GM12878 (cell line): ENCODE results near the gene SHROOM4.

Experiments used
- CBX5 ChIP-seq: sonication (generic); IDR thresholded peaks from 2 replicates; pipeline ENCODE4 v1.6.1; 2016; ENCODE audit warnings: low read depth, moderate library complexity, mild to moderate bottlenecking, inconsistent platforms
- EZH2 ChIP-seq: IDR thresholded peaks from 2 replicates; pipeline ENCODE4 v1.6.1; 2012; ENCODE audit warnings: low read depth, mild to moderate bottlenecking, control low read depth, inconsistent platforms, low read length, borderline replicate concordance; ENCODE audit not compliant: control insufficient read depth
- FOS ChIP-seq: IDR thresholded peaks from 3 replicates; pipeline ENCODE4 v1.6.1; 2011; ENCODE audit warnings: borderline replicate concordance; ENCODE audit not compliant: insufficient read length; ENCODE audit errors: extremely low read depth
- GABPA ChIP-seq: IDR thresholded peaks from 2 replicates; pipeline ENCODE4 v1.6.1; 2014; ENCODE audit warnings: antibody characterized with exemption, low read depth, mild to moderate bottlenecking, inconsistent platforms
- JUNB ChIP-seq: IDR thresholded peaks from 2 replicates; pipeline ENCODE4 v1.6.1; 2016; ENCODE audit warnings: antibody characterized with exemption, mild to moderate bottlenecking
- POLR2A ChIP-seq: IDR thresholded peaks from 2 replicates; pipeline ENCODE4 v1.6.1; 2011; ENCODE audit warnings: low read depth, mild to moderate bottlenecking, low read length
- RAD21 ChIP-seq: IDR thresholded peaks from 2 replicates; pipeline ENCODE4 v1.6.1; 2011; ENCODE audit warnings: mild to moderate bottlenecking, low read depth, low read length, moderate library complexity; ENCODE audit not compliant: insufficient read depth
- SMC3 ChIP-seq: IDR thresholded peaks from 2 replicates; pipeline ENCODE4 v1.6.1; 2011; ENCODE audit warnings: low read length, improper control_type of control experiment, borderline replicate concordance
- TCF12 ChIP-seq: IDR thresholded peaks from 2 replicates; pipeline ENCODE4 v1.6.1; 2011; ENCODE audit warnings: low read depth, mild to moderate bottlenecking, low read length
- TF ChIP-seq, protein P1 (sequence below): IDR thresholded peaks from 2 replicates; pipeline ENCODE4 v1.6.1; 2012; ENCODE audit warnings: mild to moderate bottlenecking, low read depth, low read length
- TF ChIP-seq, protein P2 (sequence below), 3 experiments: IDR thresholded peaks in 2 of 3; conservative IDR thresholded peaks in 1 of 3; 2 replicates each; pipeline ENCODE4 v1.5.1; 2011; ENCODE audit warnings: low read depth in 3 of 3, low read length in 3 of 3, mild to moderate bottlenecking in 3 of 3, control low read depth in 2 of 3, moderate library complexity in 2 of 3, inconsistent platforms in 1 of 3, mixed read lengths in 1 of 3; ENCODE audit not compliant: control insufficient read depth in 2 of 3, insufficient read depth in 1 of 3; ENCODE audit errors: extremely low read depth in 1 of 3
- TF ChIP-seq, protein P3 (sequence below): fragments of 450-650 bp; IDR thresholded peaks from 2 replicates; pipeline ENCODE4 v1.6.1; 2017; ENCODE audit warnings: mild to moderate bottlenecking, moderate library complexity
- TF ChIP-seq, protein P4 (sequence below): IDR thresholded peaks from 2 replicates; pipeline ENCODE4 v1.6.1; 2012; ENCODE audit warnings: low read length, inconsistent platforms
- TF ChIP-seq, protein P5 (sequence below): fragments of 450-650 bp; IDR thresholded peaks from 2 replicates; pipeline ENCODE4 v1.6.1; 2014; ENCODE audit warnings: mild to moderate bottlenecking

DNA sequence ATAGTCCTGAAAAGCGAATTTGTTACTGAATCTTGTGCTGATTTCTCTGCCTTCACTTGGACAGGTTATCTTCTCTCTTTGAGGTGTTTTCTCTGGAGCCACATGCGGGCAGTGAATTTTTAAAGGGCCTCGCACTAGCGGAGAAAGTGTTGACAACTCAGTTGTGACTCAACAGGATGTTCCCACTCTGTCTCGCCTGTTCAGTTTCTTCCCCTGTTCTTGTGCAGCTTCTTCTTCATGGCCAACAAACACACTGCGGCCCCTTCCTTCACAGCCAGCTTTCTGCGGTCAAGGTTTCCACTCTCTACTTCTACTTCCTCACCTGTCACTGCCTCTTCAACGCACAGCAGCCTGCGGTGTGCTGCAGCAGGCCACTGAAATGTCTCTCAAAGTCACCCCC, 1.1 kb upstream of the SHROOM4 start:
- TF ChIP-seq FOS (no peak), EZH2 (no peak), SMC3 (no peak), CBX5 (no peak), RAD21 (no peak), GABPA (no peak), JUNB (no peak), TCF12 (no peak), POLR2A (no peak)
- TF ChIP-seq, protein P1, sequence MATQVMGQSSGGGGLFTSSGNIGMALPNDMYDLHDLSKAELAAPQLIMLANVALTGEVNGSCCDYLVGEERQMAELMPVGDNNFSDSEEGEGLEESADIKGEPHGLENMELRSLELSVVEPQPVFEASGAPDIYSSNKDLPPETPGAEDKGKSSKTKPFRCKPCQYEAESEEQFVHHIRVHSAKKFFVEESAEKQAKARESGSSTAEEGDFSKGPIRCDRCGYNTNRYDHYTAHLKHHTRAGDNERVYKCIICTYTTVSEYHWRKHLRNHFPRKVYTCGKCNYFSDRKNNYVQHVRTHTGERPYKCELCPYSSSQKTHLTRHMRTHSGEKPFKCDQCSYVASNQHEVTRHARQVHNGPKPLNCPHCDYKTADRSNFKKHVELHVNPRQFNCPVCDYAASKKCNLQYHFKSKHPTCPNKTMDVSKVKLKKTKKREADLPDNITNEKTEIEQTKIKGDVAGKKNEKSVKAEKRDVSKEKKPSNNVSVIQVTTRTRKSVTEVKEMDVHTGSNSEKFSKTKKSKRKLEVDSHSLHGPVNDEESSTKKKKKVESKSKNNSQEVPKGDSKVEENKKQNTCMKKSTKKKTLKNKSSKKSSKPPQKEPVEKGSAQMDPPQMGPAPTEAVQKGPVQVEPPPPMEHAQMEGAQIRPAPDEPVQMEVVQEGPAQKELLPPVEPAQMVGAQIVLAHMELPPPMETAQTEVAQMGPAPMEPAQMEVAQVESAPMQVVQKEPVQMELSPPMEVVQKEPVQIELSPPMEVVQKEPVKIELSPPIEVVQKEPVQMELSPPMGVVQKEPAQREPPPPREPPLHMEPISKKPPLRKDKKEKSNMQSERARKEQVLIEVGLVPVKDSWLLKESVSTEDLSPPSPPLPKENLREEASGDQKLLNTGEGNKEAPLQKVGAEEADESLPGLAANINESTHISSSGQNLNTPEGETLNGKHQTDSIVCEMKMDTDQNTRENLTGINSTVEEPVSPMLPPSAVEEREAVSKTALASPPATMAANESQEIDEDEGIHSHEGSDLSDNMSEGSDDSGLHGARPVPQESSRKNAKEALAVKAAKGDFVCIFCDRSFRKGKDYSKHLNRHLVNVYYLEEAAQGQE: no peak
- TF ChIP-seq, protein P2, sequence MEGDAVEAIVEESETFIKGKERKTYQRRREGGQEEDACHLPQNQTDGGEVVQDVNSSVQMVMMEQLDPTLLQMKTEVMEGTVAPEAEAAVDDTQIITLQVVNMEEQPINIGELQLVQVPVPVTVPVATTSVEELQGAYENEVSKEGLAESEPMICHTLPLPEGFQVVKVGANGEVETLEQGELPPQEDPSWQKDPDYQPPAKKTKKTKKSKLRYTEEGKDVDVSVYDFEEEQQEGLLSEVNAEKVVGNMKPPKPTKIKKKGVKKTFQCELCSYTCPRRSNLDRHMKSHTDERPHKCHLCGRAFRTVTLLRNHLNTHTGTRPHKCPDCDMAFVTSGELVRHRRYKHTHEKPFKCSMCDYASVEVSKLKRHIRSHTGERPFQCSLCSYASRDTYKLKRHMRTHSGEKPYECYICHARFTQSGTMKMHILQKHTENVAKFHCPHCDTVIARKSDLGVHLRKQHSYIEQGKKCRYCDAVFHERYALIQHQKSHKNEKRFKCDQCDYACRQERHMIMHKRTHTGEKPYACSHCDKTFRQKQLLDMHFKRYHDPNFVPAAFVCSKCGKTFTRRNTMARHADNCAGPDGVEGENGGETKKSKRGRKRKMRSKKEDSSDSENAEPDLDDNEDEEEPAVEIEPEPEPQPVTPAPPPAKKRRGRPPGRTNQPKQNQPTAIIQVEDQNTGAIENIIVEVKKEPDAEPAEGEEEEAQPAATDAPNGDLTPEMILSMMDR (IDR thresholded peaks at IDR 0.05 in 2 of 3, conservative IDR thresholded peaks at IDR 0.05 in 1 of 3; ENCODE audit: control insufficient read depth in 2 of 3, extremely low read depth in 1 of 3, insufficient read depth in 1 of 3, low read depth in 3 of 3, low read length in 3 of 3): no peak
- TF ChIP-seq, protein P3, sequence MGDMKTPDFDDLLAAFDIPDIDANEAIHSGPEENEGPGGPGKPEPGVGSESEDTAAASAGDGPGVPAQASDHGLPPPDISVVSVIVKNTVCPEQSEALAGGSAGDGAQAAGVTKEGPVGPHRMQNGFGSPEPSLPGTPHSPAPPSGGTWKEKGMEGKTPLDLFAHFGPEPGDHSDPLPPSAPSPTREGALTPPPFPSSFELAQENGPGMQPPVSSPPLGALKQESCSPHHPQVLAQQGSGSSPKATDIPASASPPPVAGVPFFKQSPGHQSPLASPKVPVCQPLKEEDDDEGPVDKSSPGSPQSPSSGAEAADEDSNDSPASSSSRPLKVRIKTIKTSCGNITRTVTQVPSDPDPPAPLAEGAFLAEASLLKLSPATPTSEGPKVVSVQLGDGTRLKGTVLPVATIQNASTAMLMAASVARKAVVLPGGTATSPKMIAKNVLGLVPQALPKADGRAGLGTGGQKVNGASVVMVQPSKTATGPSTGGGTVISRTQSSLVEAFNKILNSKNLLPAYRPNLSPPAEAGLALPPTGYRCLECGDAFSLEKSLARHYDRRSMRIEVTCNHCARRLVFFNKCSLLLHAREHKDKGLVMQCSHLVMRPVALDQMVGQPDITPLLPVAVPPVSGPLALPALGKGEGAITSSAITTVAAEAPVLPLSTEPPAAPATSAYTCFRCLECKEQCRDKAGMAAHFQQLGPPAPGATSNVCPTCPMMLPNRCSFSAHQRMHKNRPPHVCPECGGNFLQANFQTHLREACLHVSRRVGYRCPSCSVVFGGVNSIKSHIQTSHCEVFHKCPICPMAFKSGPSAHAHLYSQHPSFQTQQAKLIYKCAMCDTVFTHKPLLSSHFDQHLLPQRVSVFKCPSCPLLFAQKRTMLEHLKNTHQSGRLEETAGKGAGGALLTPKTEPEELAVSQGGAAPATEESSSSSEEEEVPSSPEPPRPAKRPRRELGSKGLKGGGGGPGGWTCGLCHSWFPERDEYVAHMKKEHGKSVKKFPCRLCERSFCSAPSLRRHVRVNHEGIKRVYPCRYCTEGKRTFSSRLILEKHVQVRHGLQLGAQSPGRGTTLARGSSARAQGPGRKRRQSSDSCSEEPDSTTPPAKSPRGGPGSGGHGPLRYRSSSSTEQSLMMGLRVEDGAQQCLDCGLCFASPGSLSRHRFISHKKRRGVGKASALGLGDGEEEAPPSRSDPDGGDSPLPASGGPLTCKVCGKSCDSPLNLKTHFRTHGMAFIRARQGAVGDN: no peak
- TF ChIP-seq, protein P4, sequence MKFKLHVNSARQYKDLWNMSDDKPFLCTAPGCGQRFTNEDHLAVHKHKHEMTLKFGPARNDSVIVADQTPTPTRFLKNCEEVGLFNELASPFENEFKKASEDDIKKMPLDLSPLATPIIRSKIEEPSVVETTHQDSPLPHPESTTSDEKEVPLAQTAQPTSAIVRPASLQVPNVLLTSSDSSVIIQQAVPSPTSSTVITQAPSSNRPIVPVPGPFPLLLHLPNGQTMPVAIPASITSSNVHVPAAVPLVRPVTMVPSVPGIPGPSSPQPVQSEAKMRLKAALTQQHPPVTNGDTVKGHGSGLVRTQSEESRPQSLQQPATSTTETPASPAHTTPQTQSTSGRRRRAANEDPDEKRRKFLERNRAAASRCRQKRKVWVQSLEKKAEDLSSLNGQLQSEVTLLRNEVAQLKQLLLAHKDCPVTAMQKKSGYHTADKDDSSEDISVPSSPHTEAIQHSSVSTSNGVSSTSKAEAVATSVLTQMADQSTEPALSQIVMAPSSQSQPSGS: no peak
- TF ChIP-seq, protein P5, sequence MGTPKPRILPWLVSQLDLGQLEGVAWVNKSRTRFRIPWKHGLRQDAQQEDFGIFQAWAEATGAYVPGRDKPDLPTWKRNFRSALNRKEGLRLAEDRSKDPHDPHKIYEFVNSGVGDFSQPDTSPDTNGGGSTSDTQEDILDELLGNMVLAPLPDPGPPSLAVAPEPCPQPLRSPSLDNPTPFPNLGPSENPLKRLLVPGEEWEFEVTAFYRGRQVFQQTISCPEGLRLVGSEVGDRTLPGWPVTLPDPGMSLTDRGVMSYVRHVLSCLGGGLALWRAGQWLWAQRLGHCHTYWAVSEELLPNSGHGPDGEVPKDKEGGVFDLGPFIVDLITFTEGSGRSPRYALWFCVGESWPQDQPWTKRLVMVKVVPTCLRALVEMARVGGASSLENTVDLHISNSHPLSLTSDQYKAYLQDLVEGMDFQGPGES: no peak
